Measurements from ENCODE around the gene CASP7. TPM values are rescaled to one million over a fixed set of nuclear protein-coding genes. Genes with fewer than 3 reads are reported as not detected.

The CASP7 gene
- total RNA-seq, 1 experiment from 2014 or later = 4.7 TPM

DNA sequence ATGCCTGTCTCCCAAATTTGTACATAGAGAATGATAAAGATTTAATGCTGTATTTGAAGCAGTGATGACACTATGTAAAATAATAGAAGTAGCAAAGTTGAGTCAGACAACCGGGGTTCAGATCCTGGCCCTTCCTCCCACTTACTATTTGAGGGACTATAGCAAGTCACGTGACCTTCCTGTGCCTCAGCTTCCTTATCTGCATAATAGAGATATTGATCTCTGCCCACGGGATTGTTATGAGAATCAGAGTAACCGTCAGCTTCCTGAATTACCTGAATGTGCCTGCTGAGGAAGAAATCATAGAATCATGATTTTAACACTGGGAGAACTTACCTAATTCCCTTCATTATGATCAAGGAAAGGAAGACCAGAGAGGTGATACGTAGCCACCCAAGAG, 26.9 kb downstream of the CASP7 start:
- no peaks in the 10 kb centered on the region for H3K9me3 ChIP-seq (ENCODE audit: control insufficient read depth, low read depth, low read length)
- H3K9me3 Mint-ChIP-seq = no peaks in the 10 kb centered on the region
- H3K27me3 Mint-ChIP-seq (ENCODE audit: low read depth) = peaks cover 8% of the 10 kb centered on the region
- H3K4me1 Mint-ChIP-seq = peaks cover 39 to 43% of the 10 kb centered on the region in 2 experiments
- no peaks in the 10 kb centered on the region for H3K27me3 ChIP-seq (ENCODE audit: insufficient read depth, low read length)
- DNase-seq = no peak
- no peak overlapping the region for H3K9ac ChIP-seq (ENCODE audit: extremely low read depth, insufficient read length, low read length)
- no peaks in the 10 kb centered on the region for H3K79me2 ChIP-seq (ENCODE audit: insufficient read depth, low read length)
- H3K27ac ChIP-seq (ENCODE audit: insufficient read length, low read depth, low read length) = no peak overlapping the region
- no peak overlapping the region for H2BK12ac ChIP-seq (ENCODE audit: insufficient read length, low read depth, low read length)
- no peak overlapping the region for H4K91ac ChIP-seq (ENCODE audit: insufficient read length, low read depth, low read length)
- no peak overlapping the region for H3K56ac ChIP-seq (ENCODE audit: insufficient read length, low read depth, low read length)
- H3K4me3 Mint-ChIP-seq = no peak overlapping the region
- H3K23ac ChIP-seq (ENCODE audit: insufficient read length, low read depth, low read length) = no peak overlapping the region
- no peak overlapping the region for H3T11ph ChIP-seq (ENCODE audit: low read length)
- no peaks in the 10 kb centered on the region for H4K20me1 ChIP-seq (ENCODE audit: control insufficient read depth, insufficient read depth, insufficient read length)
- no peak overlapping the region for H3K4me2 ChIP-seq (ENCODE audit: insufficient read depth, insufficient read length, low read length)
- no peak overlapping the region for H3K27ac Mint-ChIP-seq
- H2BK15ac ChIP-seq (ENCODE audit: low read depth, low read length) = no peak overlapping the region
- no peak overlapping the region for H4K8ac ChIP-seq (replicated peaks; ENCODE audit: insufficient read length, low read depth, low read length)
- no peak overlapping the region for H2AK5ac ChIP-seq (ENCODE audit: insufficient read length, low read length)
- H3K23me2 ChIP-seq (ENCODE audit: insufficient read length, low read depth, low read length, poor library complexity, severe bottlenecking) = no peaks in the 10 kb centered on the region
- TF ChIP-seq, protein P1, sequence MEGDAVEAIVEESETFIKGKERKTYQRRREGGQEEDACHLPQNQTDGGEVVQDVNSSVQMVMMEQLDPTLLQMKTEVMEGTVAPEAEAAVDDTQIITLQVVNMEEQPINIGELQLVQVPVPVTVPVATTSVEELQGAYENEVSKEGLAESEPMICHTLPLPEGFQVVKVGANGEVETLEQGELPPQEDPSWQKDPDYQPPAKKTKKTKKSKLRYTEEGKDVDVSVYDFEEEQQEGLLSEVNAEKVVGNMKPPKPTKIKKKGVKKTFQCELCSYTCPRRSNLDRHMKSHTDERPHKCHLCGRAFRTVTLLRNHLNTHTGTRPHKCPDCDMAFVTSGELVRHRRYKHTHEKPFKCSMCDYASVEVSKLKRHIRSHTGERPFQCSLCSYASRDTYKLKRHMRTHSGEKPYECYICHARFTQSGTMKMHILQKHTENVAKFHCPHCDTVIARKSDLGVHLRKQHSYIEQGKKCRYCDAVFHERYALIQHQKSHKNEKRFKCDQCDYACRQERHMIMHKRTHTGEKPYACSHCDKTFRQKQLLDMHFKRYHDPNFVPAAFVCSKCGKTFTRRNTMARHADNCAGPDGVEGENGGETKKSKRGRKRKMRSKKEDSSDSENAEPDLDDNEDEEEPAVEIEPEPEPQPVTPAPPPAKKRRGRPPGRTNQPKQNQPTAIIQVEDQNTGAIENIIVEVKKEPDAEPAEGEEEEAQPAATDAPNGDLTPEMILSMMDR (conservative IDR thresholded peaks at IDR 0.05) = no peak
- H2BK120ac ChIP-seq (ENCODE audit: low read depth, low read length, poor library complexity, severe bottlenecking) = no peak overlapping the region
- no peak overlapping the region for H2AFZ ChIP-seq (ENCODE audit: low read length)
- no peaks in the 10 kb centered on the region for H3K36me3 Mint-ChIP-seq (ENCODE audit: insufficient read depth in 1 of 3, low read depth in 3 of 3)
- no peak overlapping the region for H3K18ac ChIP-seq (ENCODE audit: insufficient read length, low read depth, low read length)
- no peak overlapping the region for H3K14ac ChIP-seq (ENCODE audit: insufficient read depth, low read length)
- no peak overlapping the region for H3K4ac ChIP-seq (ENCODE audit: low read depth, low read length)
- H2BK20ac ChIP-seq (ENCODE audit: low read depth, low read length, poor library complexity, severe bottlenecking) = no peak overlapping the region
- H3K4me1 ChIP-seq (ENCODE audit: insufficient read depth, low read length) = peaks cover 16% of the 10 kb centered on the region; the same call in 1 of the 2 replicates
- no peaks in the 10 kb centered on the region for H3K79me1 ChIP-seq (ENCODE audit: insufficient read depth, low read depth, low read length, poor library complexity, severe bottlenecking)
- no peak overlapping the region for H2BK5ac ChIP-seq (ENCODE audit: insufficient read length, low read length)
- no CpG with 5 or more reads among the region's 5 CpGs for WGBS (ENCODE audit: extremely low coverage, insufficient read length, low lambda C conversion rate)
- no peak overlapping the region for H4K5ac ChIP-seq (ENCODE audit: insufficient read length, low read depth, low read length)

Measured in H9 (cell line).